Measurements from ENCODE around the gene R3HDML.

DNA sequence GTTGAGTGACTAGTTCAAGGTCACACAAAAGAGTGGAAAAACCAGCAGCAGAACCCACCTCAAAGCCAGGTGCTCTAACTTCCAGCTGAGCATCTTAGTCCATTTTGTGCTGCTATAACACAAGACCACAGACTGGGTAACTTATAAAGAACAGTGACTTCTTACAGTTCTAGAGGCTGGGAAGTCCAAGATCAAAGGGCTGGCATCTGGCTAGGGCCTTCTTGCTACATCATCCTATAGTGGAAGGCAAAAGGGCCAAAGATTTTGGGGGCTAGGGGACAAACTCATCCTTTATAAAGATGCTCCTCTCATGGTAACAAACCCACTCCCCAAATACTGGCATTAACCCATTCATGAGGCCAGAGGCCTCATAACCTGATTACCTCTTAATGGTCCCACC, 35.6 kb upstream of the R3HDML start:
- TF ChIP-seq CTCF (IDR thresholded peaks at IDR 0.05), result no peak
- TF ChIP-seq POLR2A (IDR thresholded peaks at IDR 0.05), result no peak
